Activated CD8-positive, alpha-beta T cell treated with anti-CD3 and anti-CD28 coated beads for 36 hours (primary cell): Measurements from ENCODE around the gene VSTM4. TPM values are rescaled to one million over a fixed set of nuclear protein-coding genes. Genes with fewer than 3 reads are reported as not detected.
A peak's percentile ranks its signal among the peaks of the same experiment; 100 is the strongest.

ENCODE experiments used
- ATAC-seq: fragments of 200-7000 bp; cut with Tn5 transposase; one replicate; pipeline ENCODE4 v1.10.0; 2021; ENCODE audit warnings: mild to moderate bottlenecking, moderate library complexity
- CTCF ChIA-PET: fragments of 350-600 bp; sonication (Branson Sonifier 250); formaldehyde crosslinking; loops from one replicate; lab custom pipeline; 2021; ENCODE audit warnings: antibody characterized with exemption; lab: Charles Lee
- POLR2A ChIA-PET: fragments of 350-600 bp; sonication (Branson Sonifier 250); formaldehyde crosslinking; loops from one replicate; lab custom pipeline; 2021; ENCODE audit warnings: antibody characterized with exemption; lab: Charles Lee
- DNase-seq: peaks from one replicate; pipeline ENCODE4 v3.0.0-alpha.2; 2020
- H3K27ac Mint-ChIP-seq: one replicate; pipeline ENCODE4 v1.8.0; 2021; ENCODE audit warnings: mild to moderate bottlenecking, mixed read lengths
- H3K27me3 Mint-ChIP-seq: one replicate; pipeline ENCODE4 v1.8.0; 2021; ENCODE audit warnings: mixed read lengths
- H3K36me3 Mint-ChIP-seq: one replicate; pipeline ENCODE4 v1.8.0; 2021; ENCODE audit warnings: low read depth, mixed read lengths
- H3K4me1 Mint-ChIP-seq: one replicate; pipeline ENCODE4 v1.8.0; 2021; ENCODE audit warnings: low read depth, mixed read lengths
- H3K4me3 Mint-ChIP-seq: one replicate; pipeline ENCODE4 v1.8.0; 2021; ENCODE audit warnings: mild to moderate bottlenecking, moderate library complexity, mixed read lengths
- H3K9me3 Mint-ChIP-seq: one replicate; pipeline ENCODE4 v1.8.0; 2021; ENCODE audit warnings: mixed read lengths
- intact Hi-C: fragments of 100-400 bp; cut with micrococcal nuclease; formaldehyde crosslinking; loops from one replicate; pipeline ENCODE4 v1.10.0; 2022
- total RNA-seq, 2 experiments: library from RNA; stranded (reverse); gene quantifications; one replicate each; pipeline ENCODE4 v1.2.3, GENCODE V29; 2021
- TF ChIP-seq, protein P1 (sequence below): fragments of 200-600 bp; IDR thresholded peaks from one replicate; pipeline ENCODE4 v1.8.0; 2022; ENCODE audit warnings: antibody characterized with exemption, mild to moderate bottlenecking

Gene VSTM4, protein sequence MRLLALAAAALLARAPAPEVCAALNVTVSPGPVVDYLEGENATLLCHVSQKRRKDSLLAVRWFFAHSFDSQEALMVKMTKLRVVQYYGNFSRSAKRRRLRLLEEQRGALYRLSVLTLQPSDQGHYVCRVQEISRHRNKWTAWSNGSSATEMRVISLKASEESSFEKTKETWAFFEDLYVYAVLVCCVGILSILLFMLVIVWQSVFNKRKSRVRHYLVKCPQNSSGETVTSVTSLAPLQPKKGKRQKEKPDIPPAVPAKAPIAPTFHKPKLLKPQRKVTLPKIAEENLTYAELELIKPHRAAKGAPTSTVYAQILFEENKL
- total RNA-seq: under 1 TPM; 0.04 to 0.09 TPM

DNA sequence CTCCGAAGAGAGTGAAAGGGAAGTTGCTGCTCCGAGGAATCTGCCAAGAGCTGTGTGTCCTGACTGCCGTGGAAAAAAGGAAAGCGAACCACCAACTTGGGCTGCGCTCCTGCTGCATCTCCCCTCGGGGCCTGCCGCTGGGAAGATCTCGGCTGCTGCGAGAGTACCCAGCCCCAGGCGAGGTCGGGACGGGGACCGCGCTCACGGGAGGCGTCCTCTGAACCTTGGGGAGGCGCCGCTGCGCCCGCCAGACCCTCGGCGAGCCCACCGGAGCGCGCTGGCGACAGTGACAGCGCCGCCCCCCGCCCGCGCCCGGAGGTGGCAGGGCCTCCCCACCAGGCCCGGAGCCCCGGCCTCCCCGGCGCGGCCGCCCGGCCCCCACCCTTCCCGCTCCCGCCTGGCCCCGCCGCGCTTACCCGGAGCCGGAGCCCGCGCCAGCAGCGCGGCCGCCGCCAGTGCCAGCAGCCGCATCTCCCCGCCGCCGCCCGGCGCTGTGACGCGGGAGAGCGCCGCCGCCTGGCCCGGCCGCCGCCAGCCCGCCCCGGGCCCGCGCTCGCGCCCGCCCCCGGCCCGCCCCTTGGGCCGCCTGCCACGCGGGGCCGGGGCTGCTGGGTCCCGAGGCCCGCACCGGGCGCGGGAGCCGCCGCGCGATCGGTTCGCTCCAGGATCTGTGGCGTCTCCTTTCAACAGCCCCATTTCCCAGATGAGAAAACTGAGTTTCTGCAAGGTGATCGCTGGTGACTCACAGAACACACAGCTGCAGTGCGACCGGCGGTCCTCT, at the start of gene VSTM4:
TSS of gene VSTM4 (minus strand) at position 508 of the 781 bp plus-strand sequence. CDS start at position 471, 37 bp downstream.
- ATAC-seq (peak; percentile 49), DNase-seq (no peak)
- intact Hi-C loops: no loop called here
- TF ChIP-seq, protein P1, sequence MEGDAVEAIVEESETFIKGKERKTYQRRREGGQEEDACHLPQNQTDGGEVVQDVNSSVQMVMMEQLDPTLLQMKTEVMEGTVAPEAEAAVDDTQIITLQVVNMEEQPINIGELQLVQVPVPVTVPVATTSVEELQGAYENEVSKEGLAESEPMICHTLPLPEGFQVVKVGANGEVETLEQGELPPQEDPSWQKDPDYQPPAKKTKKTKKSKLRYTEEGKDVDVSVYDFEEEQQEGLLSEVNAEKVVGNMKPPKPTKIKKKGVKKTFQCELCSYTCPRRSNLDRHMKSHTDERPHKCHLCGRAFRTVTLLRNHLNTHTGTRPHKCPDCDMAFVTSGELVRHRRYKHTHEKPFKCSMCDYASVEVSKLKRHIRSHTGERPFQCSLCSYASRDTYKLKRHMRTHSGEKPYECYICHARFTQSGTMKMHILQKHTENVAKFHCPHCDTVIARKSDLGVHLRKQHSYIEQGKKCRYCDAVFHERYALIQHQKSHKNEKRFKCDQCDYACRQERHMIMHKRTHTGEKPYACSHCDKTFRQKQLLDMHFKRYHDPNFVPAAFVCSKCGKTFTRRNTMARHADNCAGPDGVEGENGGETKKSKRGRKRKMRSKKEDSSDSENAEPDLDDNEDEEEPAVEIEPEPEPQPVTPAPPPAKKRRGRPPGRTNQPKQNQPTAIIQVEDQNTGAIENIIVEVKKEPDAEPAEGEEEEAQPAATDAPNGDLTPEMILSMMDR: no peak
- ChIA-PET POLR2A (interaction anchor here (0.6 kb wide), 1 partner anchor 183 kb away, joined by 3 read pairs; no protein-coding TSS in a partner anchor), CTCF (no interaction called here)
- Mint-ChIP-seq H3K4me1 (peaks cover 4% of the 10 kb centered on the region), H3K9me3 (no peaks in the 10 kb centered on the region), H3K4me3 (peak within 1 kb of the TSS; percentile 15), H3K36me3 (no peaks in the 10 kb centered on the region), H3K27ac (no peak within 1 kb of the TSS), H3K27me3 (peaks cover 38% of the 10 kb centered on the region)

DNA sequence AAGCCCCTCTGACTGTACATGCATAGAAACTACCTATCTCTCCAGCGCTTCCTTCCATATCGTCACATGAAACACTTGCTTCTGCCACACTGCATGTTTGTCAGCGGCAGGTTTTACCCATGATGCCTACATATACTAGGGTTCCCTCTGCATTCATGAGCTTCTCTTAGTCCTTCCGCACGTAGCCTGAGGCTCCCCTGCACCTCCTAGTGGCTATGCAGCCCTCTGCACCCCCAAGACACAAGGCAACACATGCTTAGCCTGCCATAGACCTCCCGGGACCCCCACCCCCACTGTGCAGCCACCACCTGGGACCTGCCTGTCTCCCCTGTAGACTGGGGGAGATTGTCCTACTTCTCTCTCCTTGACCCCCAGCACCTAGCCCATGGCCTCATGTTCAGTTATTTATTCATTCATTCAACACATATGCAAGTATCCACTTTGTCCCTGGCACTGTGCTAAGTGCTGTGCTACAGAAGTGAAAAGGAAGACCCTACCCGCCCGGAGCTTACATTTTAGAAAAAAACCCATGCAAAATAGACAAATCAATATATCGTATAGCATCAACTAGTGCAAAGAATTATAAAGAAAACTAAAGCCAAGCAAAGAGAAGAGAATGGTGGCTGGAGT, 49.4 kb upstream of the VSTM4 start:
- no peak overlapping the region for H3K4me3 Mint-ChIP-seq
- peak; percentile 66 for DNase-seq
- ChIA-PET CTCF (interaction anchor here (0.9 to 2.2 kb wide), 6 partner anchors 24 to 509 kb away, joined by 3 to 10 read pairs (median 4); no protein-coding TSS in a partner anchor), POLR2A (interaction anchor here (1.4 kb wide), 1 partner anchor 9 kb away, joined by 5 read pairs; no protein-coding TSS in a partner anchor)
- no peaks in the 10 kb centered on the region for H3K36me3 Mint-ChIP-seq
- H3K9me3 Mint-ChIP-seq: no peaks in the 10 kb centered on the region
- intact Hi-C loops: loop anchor here (5.0 kb wide), 1 partner anchor 182 kb away; no protein-coding TSS in a partner anchor
- H3K4me1 Mint-ChIP-seq: peaks cover 12% of the 10 kb centered on the region
- peak; percentile 96 for ATAC-seq
- TF ChIP-seq, protein P1: peak; percentile 64
- no peak overlapping the region for H3K27ac Mint-ChIP-seq
- no peaks in the 10 kb centered on the region for H3K27me3 Mint-ChIP-seq

DNA sequence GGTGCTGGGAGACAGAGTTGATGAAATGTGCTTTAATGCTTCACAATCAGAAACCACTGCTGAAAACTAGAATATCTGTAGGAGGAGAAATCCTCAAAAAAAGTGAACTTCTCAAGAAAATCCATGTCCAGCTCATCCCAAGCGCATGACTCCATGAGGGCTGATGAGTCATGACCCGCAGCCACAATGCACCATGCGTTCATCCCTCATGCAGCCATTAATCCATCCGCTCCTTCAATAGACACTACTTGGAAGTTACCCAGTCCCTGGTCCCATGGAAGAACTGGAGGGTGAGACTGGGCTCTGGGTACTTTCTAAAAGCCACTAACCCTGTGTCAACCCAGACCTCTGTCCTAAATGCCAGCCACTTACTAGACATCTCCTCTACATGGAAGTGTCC, 48.4 kb upstream of the VSTM4 start:
- Mint-ChIP-seq H3K4me1 (peaks cover 12% of the 10 kb centered on the region), H3K27ac (no peak overlapping the region), H3K27me3 (no peaks in the 10 kb centered on the region), H3K4me3 (no peak overlapping the region), H3K9me3 (no peaks in the 10 kb centered on the region), H3K36me3 (no peaks in the 10 kb centered on the region)
- DNase-seq (no peak), ATAC-seq (no peak)
- intact Hi-C loops: loop anchor here (5.0 kb wide), 1 partner anchor 181 kb away; no protein-coding TSS in a partner anchor
- ChIA-PET CTCF (interaction anchor here (0.9 to 2.2 kb wide), 4 partner anchors 23 to 508 kb away, joined by 4 to 10 read pairs (median 6); no protein-coding TSS in a partner anchor), POLR2A (interaction anchor here (1.4 kb wide), 1 partner anchor 10 kb away, joined by 5 read pairs; no protein-coding TSS in a partner anchor)
- TF ChIP-seq, protein P1: no peak

DNA sequence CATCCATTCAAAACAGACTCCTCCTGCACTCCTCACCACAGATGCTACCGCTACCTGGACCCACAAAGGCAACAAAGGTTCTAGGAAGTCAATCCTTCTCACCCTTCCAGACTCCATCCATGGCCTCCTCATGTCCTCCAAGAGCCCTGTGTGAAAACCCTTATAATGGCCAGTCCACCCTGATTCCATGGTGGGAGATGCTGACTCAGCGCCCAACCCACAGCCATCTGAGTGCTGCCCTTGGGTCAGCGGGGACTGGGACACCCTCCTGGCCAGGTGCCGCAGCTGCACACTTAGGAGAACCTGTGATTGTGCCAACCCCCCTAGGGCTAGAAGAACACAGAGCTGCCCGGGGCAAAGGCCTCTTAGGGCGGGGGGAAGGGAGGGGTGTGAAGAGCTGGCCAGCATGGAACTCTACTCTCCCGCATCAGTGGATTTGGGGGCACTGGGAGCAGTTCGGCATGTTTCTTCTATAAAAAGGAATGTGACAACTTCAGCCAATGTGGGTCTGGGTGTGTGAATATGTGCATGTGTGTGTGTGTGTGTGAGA, 47.5 kb upstream of the VSTM4 start:
- Mint-ChIP-seq H3K4me3 (no peak overlapping the region), H3K4me1 (peaks cover 12% of the 10 kb centered on the region), H3K27ac (no peak overlapping the region), H3K9me3 (no peaks in the 10 kb centered on the region), H3K27me3 (peaks cover 2% of the 10 kb centered on the region), H3K36me3 (no peaks in the 10 kb centered on the region)
- no peak for ATAC-seq
- POLR2A ChIA-PET: interaction anchor here (1.0 kb wide), 1 partner anchor 245 kb away, joined by 3 read pairs; no protein-coding TSS in a partner anchor
- DNase-seq: no peak
- intact Hi-C loops: loop anchor here (5.0 kb wide), 1 partner anchor 181 kb away; no protein-coding TSS in a partner anchor
- TF ChIP-seq, protein P1: no peak
- CTCF ChIA-PET: interaction anchor here (1.1 to 1.6 kb wide), 3 partner anchors 12 to 506 kb away, joined by 3 to 6 read pairs (median 4); no protein-coding TSS in a partner anchor
